Measurements from ENCODE around the gene LAMA5.

DNA sequence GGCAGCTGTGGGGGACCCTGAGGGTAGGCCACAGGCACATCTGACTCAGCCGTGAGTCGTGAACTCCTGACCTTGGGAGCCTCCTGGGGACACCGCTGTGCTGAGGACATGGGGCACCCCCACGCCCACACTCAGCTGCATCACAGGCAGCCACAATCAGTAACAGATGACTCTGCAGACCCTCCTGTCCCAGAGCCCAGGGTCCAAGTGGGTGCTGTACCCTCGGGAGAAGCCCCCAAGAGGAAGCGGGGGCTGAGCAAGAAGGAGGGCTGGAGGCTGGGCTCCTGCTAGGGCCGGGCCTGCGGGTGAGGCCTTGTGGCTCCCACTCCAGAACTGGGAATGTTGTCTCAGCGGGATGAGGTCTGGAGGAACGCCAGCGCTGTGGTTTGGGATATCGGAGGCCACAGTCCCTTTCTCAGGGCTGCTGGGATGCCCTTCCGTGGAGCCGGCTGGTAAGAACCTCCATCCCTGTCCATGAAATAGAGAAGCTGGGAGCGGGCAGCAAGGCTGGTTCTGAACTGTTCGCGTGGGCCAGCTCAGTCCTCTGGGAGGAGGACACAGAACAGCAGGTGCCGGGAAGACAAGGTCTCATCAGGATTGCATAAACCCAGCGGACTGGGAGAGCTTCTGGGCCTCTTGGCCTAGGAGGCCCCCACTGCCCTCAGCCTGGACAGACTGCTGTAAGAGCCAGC is 3.1 kb upstream of the LAMA5 start:
- TF ChIP-seq, protein P1, sequence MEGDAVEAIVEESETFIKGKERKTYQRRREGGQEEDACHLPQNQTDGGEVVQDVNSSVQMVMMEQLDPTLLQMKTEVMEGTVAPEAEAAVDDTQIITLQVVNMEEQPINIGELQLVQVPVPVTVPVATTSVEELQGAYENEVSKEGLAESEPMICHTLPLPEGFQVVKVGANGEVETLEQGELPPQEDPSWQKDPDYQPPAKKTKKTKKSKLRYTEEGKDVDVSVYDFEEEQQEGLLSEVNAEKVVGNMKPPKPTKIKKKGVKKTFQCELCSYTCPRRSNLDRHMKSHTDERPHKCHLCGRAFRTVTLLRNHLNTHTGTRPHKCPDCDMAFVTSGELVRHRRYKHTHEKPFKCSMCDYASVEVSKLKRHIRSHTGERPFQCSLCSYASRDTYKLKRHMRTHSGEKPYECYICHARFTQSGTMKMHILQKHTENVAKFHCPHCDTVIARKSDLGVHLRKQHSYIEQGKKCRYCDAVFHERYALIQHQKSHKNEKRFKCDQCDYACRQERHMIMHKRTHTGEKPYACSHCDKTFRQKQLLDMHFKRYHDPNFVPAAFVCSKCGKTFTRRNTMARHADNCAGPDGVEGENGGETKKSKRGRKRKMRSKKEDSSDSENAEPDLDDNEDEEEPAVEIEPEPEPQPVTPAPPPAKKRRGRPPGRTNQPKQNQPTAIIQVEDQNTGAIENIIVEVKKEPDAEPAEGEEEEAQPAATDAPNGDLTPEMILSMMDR (IDR thresholded peaks at IDR 0.05): no peak
- no peak for TF ChIP-seq POLR2A (IDR thresholded peaks at IDR 0.05)

Measured in ovary (tissue), 3 donors.